BE2C (cell line): ENCODE data around the gene EIF3F.

Experiments
- DNase-seq: peaks from one replicate; pipeline ENCODE4 v3.0.0-alpha.2; 2020
- H3K27me3 ChIP-seq: fragments of 250-450 bp; sonication (Bioruptor Pico); 2 replicates; pipeline ENCODE4 v1.5.1; 2020; ENCODE audit warnings: mild to moderate bottlenecking
- H3K36me3 ChIP-seq: fragments of 250-450 bp; sonication (Bioruptor Pico); 2 replicates; pipeline ENCODE4 v1.5.1; 2020; ENCODE audit warnings: mild to moderate bottlenecking
- H3K4me1 ChIP-seq: fragments of 250-450 bp; sonication (Bioruptor Pico); 2 replicates; pipeline ENCODE4 v1.5.1; 2020
- H3K4me3 ChIP-seq: 2 replicates; pipeline ENCODE4 v1.5.1; 2011; ENCODE audit warnings: low read depth, low read length
- H3K9me3 ChIP-seq: fragments of 250-450 bp; sonication (Bioruptor Pico); 2 replicates; pipeline ENCODE4 v1.5.1; 2020
- CTCF ChIP-seq: IDR thresholded peaks from 2 replicates; pipeline ENCODE4 v1.5.1; 2012; ENCODE audit warnings: mild to moderate bottlenecking, low read depth, low read length

EIF3F gene

DNA sequence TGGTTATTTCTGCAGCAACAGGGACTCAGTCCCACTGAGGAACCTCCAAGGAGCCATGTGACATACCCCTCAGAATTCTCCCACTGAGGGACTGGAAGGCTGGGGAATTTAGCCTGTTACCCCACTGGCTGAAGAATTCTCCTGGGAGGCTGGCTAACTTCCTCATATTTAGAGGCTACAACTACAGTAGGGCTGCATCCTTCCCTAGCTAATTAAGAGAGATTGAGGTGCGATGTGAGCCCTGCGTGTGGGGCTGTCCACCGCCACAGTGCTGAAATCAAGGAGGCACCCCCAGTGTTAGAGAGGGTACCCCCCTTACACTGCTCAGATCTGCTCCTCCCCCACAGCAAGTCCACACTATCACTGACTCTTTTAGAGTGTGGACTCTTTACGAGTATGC lies 21.1 kb downstream of the EIF3F start:
- no peak for DNase-seq
- Histone ChIP-seq H3K27me3 (no peaks in the 10 kb centered on the region), H3K4me1 (no peaks in the 10 kb centered on the region), H3K36me3 (no peaks in the 10 kb centered on the region), H3K4me3 (no peak overlapping the region), H3K9me3 (no peaks in the 10 kb centered on the region)
- TF ChIP-seq CTCF: no peak

GRCh38 chr11:8009856-8010255 lies 22.7 kb downstream of the EIF3F start:
- no peaks in the 10 kb centered on the region for H3K4me1 ChIP-seq
- DNase-seq: no peak
- no peak for TF ChIP-seq CTCF
- H3K4me3 ChIP-seq: no peak overlapping the region
- no peaks in the 10 kb centered on the region for H3K27me3 ChIP-seq
- H3K36me3 ChIP-seq: no peaks in the 10 kb centered on the region
- H3K9me3 ChIP-seq: no peaks in the 10 kb centered on the region

DNA sequence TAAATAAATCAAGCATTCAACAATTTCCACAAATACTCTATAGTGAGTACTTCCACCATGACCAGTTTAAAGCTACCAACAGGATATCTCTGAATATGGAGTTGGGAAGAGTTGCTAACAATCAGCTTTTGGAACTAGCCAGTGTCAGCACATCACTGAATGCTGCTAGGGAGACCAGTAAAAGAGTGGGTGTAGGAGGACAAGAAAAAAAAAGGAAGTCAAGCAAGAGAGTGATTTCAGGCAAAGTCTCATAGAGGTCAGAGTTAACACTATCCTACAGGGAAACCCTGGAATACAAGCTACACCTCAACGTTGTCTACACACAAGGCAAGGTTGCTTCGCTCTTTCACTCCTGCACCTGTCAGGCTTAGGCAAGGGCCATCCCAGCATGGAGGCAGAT lies 24.2 kb downstream of the EIF3F start:
- no peak for TF ChIP-seq CTCF
- H3K4me3 ChIP-seq: no peak overlapping the region
- no peaks in the 10 kb centered on the region for H3K36me3 ChIP-seq
- DNase-seq: no peak
- no peaks in the 10 kb centered on the region for H3K9me3 ChIP-seq
- H3K27me3 ChIP-seq: no peaks in the 10 kb centered on the region
- H3K4me1 ChIP-seq: no peaks in the 10 kb centered on the region

- Histone ChIP-seq H3K9me3 (no peaks in the 10 kb centered on the region), H3K27me3 (no peaks in the 10 kb centered on the region), H3K4me3 (no peak overlapping the region), H3K36me3 (no peaks in the 10 kb centered on the region), H3K4me1 (no peaks in the 10 kb centered on the region)
- no peak for DNase-seq
- TF ChIP-seq CTCF: no peak
Measured at GRCh38 chr11:8011981-8012444, 24.9 kb downstream of the EIF3F start.

DNA sequence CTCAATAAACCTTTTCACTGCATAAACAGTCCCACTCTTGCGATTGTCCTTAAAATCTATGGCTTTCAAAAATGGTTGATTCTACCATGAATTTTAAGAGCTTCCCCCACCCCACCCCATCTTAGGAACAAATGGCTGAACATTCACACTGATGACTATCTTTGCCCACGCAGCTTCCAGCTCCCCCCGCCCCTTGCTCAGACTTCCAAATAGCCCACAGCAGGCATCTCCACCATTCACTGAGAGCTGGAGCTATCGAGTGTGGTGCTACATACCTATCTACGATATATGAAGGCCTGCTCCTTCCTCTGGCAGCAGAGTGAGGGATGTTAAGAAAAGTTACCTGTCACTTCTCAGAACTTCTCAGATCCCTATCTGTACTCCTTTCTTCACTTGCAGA lies 26.7 kb downstream of the EIF3F start:
- H3K4me1 ChIP-seq: no peaks in the 10 kb centered on the region
- H3K36me3 ChIP-seq: no peaks in the 10 kb centered on the region
- no peaks in the 10 kb centered on the region for H3K9me3 ChIP-seq
- TF ChIP-seq CTCF: no peak
- no peak overlapping the region for H3K4me3 ChIP-seq
- no peak for DNase-seq
- no peaks in the 10 kb centered on the region for H3K27me3 ChIP-seq

DNA sequence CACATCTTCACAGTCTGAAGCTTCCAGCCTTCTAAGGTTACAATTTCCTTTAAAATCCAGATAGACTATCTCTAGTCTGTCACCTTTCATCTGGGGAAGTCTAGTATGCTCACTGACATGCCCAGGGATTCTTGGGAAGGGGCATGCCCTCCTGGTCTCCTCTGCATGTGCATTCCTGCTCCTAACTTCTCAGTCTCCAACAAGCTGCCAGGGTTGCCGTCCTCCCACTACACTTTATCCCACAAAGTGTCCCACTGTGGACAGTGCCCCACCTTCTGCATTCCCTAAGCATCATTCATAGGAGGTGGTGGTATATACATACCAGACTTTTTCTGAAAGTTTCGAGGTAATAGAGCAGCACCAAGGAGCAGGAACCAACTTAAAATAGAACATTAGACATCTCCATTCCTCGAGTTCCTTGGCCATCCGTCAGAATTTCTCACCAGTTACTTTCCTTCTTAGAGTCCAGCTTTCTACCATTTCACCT lies 28.7 kb downstream of the EIF3F start:
- Histone ChIP-seq H3K4me3 (no peak overlapping the region), H3K27me3 (no peaks in the 10 kb centered on the region), H3K9me3 (no peaks in the 10 kb centered on the region), H3K4me1 (no peaks in the 10 kb centered on the region), H3K36me3 (no peaks in the 10 kb centered on the region)
- TF ChIP-seq CTCF: no peak
- DNase-seq: no peak
